HFFc6 (cell line): Measurements from ENCODE around the gene C10orf90. TPM values are rescaled to one million over a fixed set of nuclear protein-coding genes. Genes with fewer than 3 reads are reported as not detected.

Source experiments
- DNase-seq: peaks from one replicate; pipeline ENCODE4 v3.0.0-alpha.2; 2018
- H3K27ac Mint-ChIP-seq: 2 replicates; pipeline ENCODE4 v1.8.0; 2020; ENCODE audit warnings: mild to moderate bottlenecking, mixed read lengths
- H3K27me3 Mint-ChIP-seq: 2 replicates; pipeline ENCODE4 v1.8.0; 2021; ENCODE audit warnings: mild to moderate bottlenecking, moderate library complexity, mixed read lengths; ENCODE audit not compliant: insufficient read depth
- H3K36me3 Mint-ChIP-seq: 2 replicates; pipeline ENCODE4 v1.8.0; 2021; ENCODE audit warnings: low read depth, mixed read lengths
- H3K4me1 Mint-ChIP-seq: 2 replicates; pipeline ENCODE4 v1.8.0; 2020; ENCODE audit warnings: low read depth, mixed read lengths
- H3K4me3 Mint-ChIP-seq: 2 replicates; pipeline ENCODE4 v1.8.0; 2020; ENCODE audit warnings: mild to moderate bottlenecking, moderate library complexity, mixed read lengths
- H3K9me3 Mint-ChIP-seq: 2 replicates; pipeline ENCODE4 v1.8.0; 2020; ENCODE audit warnings: mild to moderate bottlenecking, mixed read lengths
- CTCF ChIP-seq: fragments of 200-600 bp; sonication (generic); IDR thresholded peaks from 2 replicates; pipeline ENCODE4 v1.5.0; 2021; ENCODE audit warnings: antibody characterized with exemption, mild to moderate bottlenecking
- total RNA-seq, 6 experiments: library from RNA; stranded (reverse); fragmentation: NEBNext Ultra II Directional; extraction: Animal tissue kit (Norgen Biotek cat#: 25700); gene quantifications; 2 replicates in 1 of 6; 3 replicates in 5 of 6; pipeline ENCODE4 v1.2.3, GENCODE V29; 2021

C10orf90 gene
- total RNA-seq, 6 experiments from 2014 or later: not detected

DNA sequence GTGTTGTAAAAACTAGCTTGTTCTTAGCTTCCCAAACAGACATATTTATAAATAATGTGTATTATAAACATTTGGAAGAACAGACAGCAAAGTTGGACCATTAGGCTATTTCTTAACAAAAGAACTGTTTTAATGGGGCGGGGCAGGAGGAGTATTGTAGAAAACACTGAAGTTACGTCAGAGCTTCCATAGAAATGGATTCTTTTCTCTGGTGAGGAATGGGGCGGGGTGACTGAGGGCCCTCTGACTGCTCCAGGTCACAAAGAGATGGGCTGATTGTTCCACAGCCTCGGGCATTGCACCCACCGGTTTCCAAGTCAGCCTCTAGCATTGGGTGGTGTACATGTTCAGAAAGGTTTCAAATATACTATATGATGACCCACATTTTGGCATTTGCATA lies 245.5 kb downstream of the C10orf90 start:
- no peak overlapping the region for H3K27ac Mint-ChIP-seq

DNA sequence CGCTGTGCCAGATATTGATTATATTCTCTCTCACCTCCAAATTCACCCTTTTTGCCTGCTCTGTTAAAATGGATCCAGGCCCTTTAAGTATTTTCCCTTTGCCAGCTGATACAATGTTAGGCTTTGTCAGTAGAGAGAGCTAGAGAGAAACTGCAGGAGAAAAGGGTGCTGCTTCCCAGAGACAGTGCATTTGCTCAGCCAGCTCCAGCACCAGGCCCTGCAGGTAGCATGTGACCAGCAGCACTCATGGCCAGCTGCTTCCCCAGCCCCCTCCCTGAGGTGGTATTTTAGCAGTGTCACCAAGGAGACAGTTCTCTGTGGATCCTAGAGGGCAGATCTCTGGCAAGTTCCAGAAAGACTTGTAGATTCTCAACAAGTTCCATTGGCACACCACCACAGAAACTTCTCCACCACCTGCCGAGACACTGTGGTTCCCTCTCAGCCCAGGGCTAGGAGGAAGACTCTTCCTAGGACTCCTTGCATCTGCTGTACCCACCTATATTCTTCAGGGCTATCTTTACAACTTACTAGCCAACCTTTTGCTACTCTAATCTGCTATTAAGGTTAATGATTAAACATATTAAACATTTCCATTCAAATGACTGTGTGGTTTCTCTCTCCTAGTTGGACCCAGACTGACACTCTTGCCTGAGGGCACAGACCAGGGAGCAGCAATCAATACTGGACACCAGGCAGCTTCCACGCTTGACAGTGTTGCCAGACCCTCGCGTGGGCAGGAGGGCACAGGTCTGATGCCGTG lies 246.6 kb downstream of the C10orf90 start:
- no peak overlapping the region for H3K27ac Mint-ChIP-seq
- peaks cover 12% of the 10 kb centered on the region for H3K9me3 Mint-ChIP-seq
- H3K27me3 Mint-ChIP-seq: peaks cover 5% of the 10 kb centered on the region; the same call in 1 of the 2 replicates
- DNase-seq: no peak
- no peak for TF ChIP-seq CTCF
- H3K4me1 Mint-ChIP-seq: peaks cover 32% of the 10 kb centered on the region
- peaks cover 18% of the 10 kb centered on the region for H3K36me3 Mint-ChIP-seq
- H3K4me3 Mint-ChIP-seq: no peak overlapping the region

More for the DNA sequence above, 245.5 kb downstream of the C10orf90 start:
- no peak for TF ChIP-seq CTCF
- H3K9me3 Mint-ChIP-seq: peaks cover 12% of the 10 kb centered on the region
- peaks cover 11% of the 10 kb centered on the region for H3K36me3 Mint-ChIP-seq
- peaks cover 5% of the 10 kb centered on the region; the same call in 1 of the 2 replicates for H3K27me3 Mint-ChIP-seq
- peaks cover 32% of the 10 kb centered on the region for H3K4me1 Mint-ChIP-seq
- no peak for DNase-seq
- H3K4me3 Mint-ChIP-seq: no peak overlapping the region

GRCh38 chr10:126422567-126422966 lies 247.9 kb downstream of the C10orf90 start:
- H3K9me3 Mint-ChIP-seq: peaks cover 12% of the 10 kb centered on the region
- peak overlapping the region; percentile 96; the same call in 1 of the 2 replicates for H3K27ac Mint-ChIP-seq
- H3K27me3 Mint-ChIP-seq: peaks cover 2% of the 10 kb centered on the region
- peaks cover 32% of the 10 kb centered on the region for H3K4me1 Mint-ChIP-seq
- peaks cover 19% of the 10 kb centered on the region for H3K36me3 Mint-ChIP-seq
- H3K4me3 Mint-ChIP-seq: 0 out of 2 replicates have a peak overlapping the region, but pooled peaks have one; percentile 16
- TF ChIP-seq CTCF: no peak
- DNase-seq: no peak

DNA sequence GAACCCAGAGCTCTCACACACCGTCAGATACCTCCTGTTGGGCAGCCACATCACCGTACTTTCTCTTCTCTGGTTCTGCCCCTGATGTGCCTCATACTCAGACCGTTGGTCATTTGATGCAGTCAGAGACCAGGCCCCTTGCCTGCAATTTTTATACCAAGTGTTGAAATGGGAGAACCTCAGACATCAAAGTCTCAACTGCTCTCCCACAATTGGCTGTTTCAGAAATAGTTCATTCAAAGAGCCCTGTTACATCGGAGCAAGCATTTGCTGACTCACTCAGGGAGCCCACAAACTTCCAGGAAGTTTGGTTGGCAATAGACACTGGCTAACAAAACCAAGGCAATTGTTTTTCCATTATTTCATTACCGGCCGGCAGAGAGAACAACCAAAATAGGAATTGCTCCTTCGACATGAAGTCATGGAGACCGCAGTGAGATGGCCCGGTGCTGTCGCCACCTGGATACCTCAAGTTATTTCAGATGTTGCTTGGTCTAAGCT lies 248.7 kb downstream of the C10orf90 start:
- peaks cover 20% of the 10 kb centered on the region for H3K36me3 Mint-ChIP-seq
- TF ChIP-seq CTCF: no peak
- DNase-seq: peak; percentile 83
- no peaks in the 10 kb centered on the region; the same call in 1 of the 2 replicates for H3K27me3 Mint-ChIP-seq
- H3K4me3 Mint-ChIP-seq: peak overlapping the region; percentile 78
- H3K9me3 Mint-ChIP-seq: peaks cover 12% of the 10 kb centered on the region
- peak overlapping the region; percentile 96 for H3K27ac Mint-ChIP-seq
- peaks cover 32% of the 10 kb centered on the region for H3K4me1 Mint-ChIP-seq

GRCh38 chr10:126420567-126421300 lies 249.8 kb downstream of the C10orf90 start:
- no peak for DNase-seq
- no peak for TF ChIP-seq CTCF
- peaks cover 32% of the 10 kb centered on the region for H3K4me1 Mint-ChIP-seq
- H3K9me3 Mint-ChIP-seq: peaks cover 12% of the 10 kb centered on the region
- peak overlapping the region; percentile 96; the same call in 1 of the 2 replicates for H3K27ac Mint-ChIP-seq
- peaks cover 27% of the 10 kb centered on the region for H3K36me3 Mint-ChIP-seq
- H3K27me3 Mint-ChIP-seq: no peaks in the 10 kb centered on the region; the same call in 1 of the 2 replicates
- no peak overlapping the region; the same call in 1 of the 2 replicates for H3K4me3 Mint-ChIP-seq
